Type B pancreatic cell (in vitro differentiated cells): ENCODE data around the gene SRC. TPM values are rescaled to one million over a fixed set of nuclear protein-coding genes. Genes with fewer than 3 reads are reported as not detected.

ENCODE experiments used
- DNase-seq: peaks from one replicate; pipeline ENCODE4 v3.0.0; 2021; ENCODE audit warnings: mixed read lengths; ENCODE audit not compliant: unreplicated experiment; ENCODE audit errors: extremely low spot score
- H3K27ac Mint-ChIP-seq: 2 replicates; pipeline ENCODE4 v1.8.0; 2021; ENCODE audit warnings: mild to moderate bottlenecking, mixed read lengths
- H3K27me3 Mint-ChIP-seq: 2 replicates; pipeline ENCODE4 v1.8.0; 2021; ENCODE audit warnings: mixed read lengths
- H3K36me3 Mint-ChIP-seq: 2 replicates; pipeline ENCODE4 v1.8.0; 2021; ENCODE audit warnings: mixed read lengths
- H3K4me1 Mint-ChIP-seq: one replicate; pipeline ENCODE4 v1.8.0; 2021; ENCODE audit warnings: mixed read lengths; ENCODE audit not compliant: unreplicated experiment
- H3K4me3 Mint-ChIP-seq: 2 replicates; pipeline ENCODE4 v1.8.0; 2021; ENCODE audit warnings: mild to moderate bottlenecking, mixed read lengths
- H3K9me3 Mint-ChIP-seq: 2 replicates; pipeline ENCODE4 v1.8.0; 2021; ENCODE audit warnings: mixed read lengths
- CTCF ChIP-seq: fragments of 200-600 bp; sonication (generic); conservative IDR thresholded peaks from 2 replicates; pipeline ENCODE4 v1.5.0; 2021; ENCODE audit warnings: antibody characterized with exemption, mild to moderate bottlenecking
- total RNA-seq: library from RNA; stranded (reverse); gene quantifications from 2 replicates; pipeline ENCODE4 v1.2.1, GENCODE V29; 2021; ENCODE audit warnings: low replicate concordance

Gene SRC
- total RNA-seq, 1 donor from 2014 or later, result 56.0 TPM

GRCh38 chr20:37425103-37425625, 79.2 kb downstream of the SRC start:
- DNase-seq, result no peak
- no peak for TF ChIP-seq CTCF
- Mint-ChIP-seq H3K4me1 (peaks cover 22% of the 10 kb centered on the region), H3K27ac (no peak overlapping the region), H3K4me3 (no peak overlapping the region), H3K27me3 (peaks cover 39% of the 10 kb centered on the region), H3K9me3 (no peaks in the 10 kb centered on the region), H3K36me3 (no peaks in the 10 kb centered on the region)

GRCh38 chr20:37426106-37426505, 80.2 kb downstream of the SRC start:
- H3K4me1 Mint-ChIP-seq, result peaks cover 15% of the 10 kb centered on the region
- H3K36me3 Mint-ChIP-seq, result no peaks in the 10 kb centered on the region
- no peak overlapping the region for H3K27ac Mint-ChIP-seq
- peaks cover 33% of the 10 kb centered on the region for H3K27me3 Mint-ChIP-seq
- no peak for TF ChIP-seq CTCF
- DNase-seq, result no peak
- no peak overlapping the region for H3K4me3 Mint-ChIP-seq
- H3K9me3 Mint-ChIP-seq, result no peaks in the 10 kb centered on the region

- no peak for TF ChIP-seq CTCF
- Mint-ChIP-seq H3K4me3 (no peak overlapping the region), H3K27me3 (peaks cover 26% of the 10 kb centered on the region), H3K36me3 (no peaks in the 10 kb centered on the region), H3K27ac (no peak overlapping the region), H3K4me1 (peaks cover 6% of the 10 kb centered on the region), H3K9me3 (no peaks in the 10 kb centered on the region)
- DNase-seq, result no peak
Observed at GRCh38 chr20:37426978-37427377, 81.0 kb downstream of the SRC start.

- Mint-ChIP-seq H3K9me3 (no peaks in the 10 kb centered on the region), H3K27me3 (peaks cover 5% of the 10 kb centered on the region), H3K4me3 (no peak overlapping the region), H3K36me3 (no peaks in the 10 kb centered on the region), H3K4me1 (no peaks in the 10 kb centered on the region), H3K27ac (no peak overlapping the region)
- TF ChIP-seq CTCF, result no peak
- DNase-seq, result no peak
Observed at GRCh38 chr20:37430044-37430443, 84.1 kb downstream of the SRC start.

- Mint-ChIP-seq H3K36me3 (no peaks in the 10 kb centered on the region), H3K27ac (no peak overlapping the region), H3K4me1 (no peaks in the 10 kb centered on the region), H3K4me3 (no peak overlapping the region), H3K27me3 (no peaks in the 10 kb centered on the region), H3K9me3 (no peaks in the 10 kb centered on the region)
- no peak for DNase-seq
- no peak for TF ChIP-seq CTCF
Observed at GRCh38 chr20:37430778-37431460, 85.0 kb downstream of the SRC start.
